Hepatic stellate cell (primary cell): ENCODE results near the gene SNRNP25.

Source experiments
- DNase-seq: peaks from one replicate; pipeline ENCODE4 v3.0.0; 2011; ENCODE audit warnings: low spot score

Gene SNRNP25

DNA sequence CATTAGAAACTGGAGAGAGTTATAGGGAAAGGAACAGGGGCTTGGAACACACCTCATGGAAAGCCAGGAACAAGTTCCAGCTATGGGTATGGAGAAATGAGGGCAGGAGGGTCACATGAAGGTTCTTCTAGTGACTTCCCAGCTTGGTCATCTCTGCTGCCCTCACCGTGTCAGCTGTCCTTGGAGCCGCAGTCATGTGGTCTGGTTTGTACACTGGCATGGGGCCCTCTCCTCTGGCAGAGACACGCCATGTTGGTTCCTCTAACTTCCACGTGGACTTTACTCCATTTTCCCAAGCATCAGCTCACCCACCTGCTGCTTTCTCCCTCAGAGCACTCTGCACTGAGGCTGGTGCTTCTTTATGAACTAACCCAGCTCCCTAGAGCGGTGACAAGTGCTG is 50.7 kb downstream of the SNRNP25 start:
- DNase-seq, result no peak

DNA sequence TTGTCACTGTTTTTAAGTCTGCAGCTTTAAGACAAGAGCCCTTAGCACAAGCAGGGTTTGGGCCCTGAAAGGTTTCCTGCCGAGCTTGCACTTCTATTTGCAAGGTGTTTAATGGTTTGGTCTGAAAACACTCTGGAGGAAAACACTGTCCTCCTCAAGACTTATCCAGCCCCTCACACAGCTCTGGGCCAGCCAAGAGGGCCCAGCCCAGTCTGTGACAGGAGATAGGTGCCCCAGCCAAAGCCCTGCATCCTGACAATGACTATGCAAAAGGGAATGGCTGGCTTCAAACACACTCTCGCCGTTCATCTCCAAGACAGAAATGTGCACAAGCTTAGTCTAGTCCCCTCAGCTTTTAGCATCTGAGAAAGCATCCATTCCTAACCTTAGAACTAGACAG is 51.3 kb downstream of the SNRNP25 start:
- no peak for DNase-seq

DNA sequence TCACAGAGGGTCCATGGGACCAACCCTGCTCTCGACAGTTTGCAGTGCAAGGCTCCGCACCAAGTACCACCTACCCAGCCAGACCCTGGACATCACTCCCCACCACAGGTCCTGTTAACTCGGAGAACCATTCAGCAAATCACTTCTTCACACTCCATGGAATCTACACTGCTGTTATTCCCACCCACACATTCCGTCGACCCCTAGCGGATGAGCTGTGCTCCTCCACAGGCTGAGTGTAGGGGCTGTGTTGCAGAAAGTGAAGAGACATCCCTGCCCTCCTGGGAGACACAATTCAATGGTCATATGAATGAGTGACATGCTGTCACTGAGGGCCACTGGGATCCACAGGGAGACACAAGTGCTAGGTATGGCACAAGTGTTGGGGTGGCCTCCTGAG is 51.9 kb downstream of the SNRNP25 start:
- DNase-seq, result no peak

DNA sequence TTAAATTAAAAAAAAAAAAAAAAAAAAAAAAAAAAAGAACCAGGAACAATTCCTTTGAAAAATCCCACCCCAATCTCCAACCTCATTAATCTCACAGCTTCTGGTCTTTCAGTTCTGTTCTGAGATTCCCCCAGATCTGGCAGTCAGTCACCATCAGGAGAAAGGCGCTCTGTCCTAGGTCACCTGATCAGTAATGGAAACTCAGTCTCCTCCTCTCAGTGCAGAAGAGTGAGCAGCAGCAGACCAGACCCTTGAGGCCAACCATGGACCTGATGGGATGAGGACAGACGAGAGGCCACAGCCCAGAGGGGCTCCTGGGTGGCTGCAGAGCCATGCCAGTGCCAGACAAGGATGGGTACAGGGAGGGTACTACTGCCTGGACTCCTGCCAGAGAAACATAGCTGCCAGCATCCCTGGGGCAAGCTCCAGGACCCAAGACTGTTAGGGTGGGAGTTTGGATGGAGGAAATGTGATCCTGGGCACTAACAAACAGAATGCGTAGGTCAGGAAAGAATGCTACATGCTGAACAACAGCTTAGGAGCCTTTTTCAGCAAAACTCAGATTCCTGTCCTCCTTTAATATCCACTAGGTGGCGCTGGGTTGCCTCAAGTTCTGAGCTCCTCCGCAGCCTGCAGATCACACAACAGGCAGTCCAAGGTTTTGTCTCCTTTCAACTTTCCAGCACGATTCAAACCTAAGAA is 53.1 kb downstream of the SNRNP25 start:
- peak; percentile 80 for DNase-seq
